HG02678 (cell line): ENCODE measurements around the gene IL2RG.
A peak's percentile ranks its signal among the peaks of the same experiment; 100 is the strongest.

Experiments used
- ATAC-seq: cut with Tn5 transposase; IDR thresholded peaks from one replicate; pipeline ENCODE4 v1.9.1; 2021; ENCODE audit warnings: mild to moderate bottlenecking, moderate library complexity; ENCODE audit not compliant: unreplicated experiment

IL2RG gene

GRCh38 chrX:71109051-71109450 lies 2.3 kb downstream of the IL2RG start:
- no peak for ATAC-seq

- ATAC-seq = no peak
These were observed 3.5 kb downstream of the IL2RG start for GRCh38 chrX:71107762-71108360.

- ATAC-seq = no peak
These were observed 4.1 kb downstream of the IL2RG start for GRCh38 chrX:71107245-71107644.

- ATAC-seq = no peak
These were observed 5.0 kb downstream of the IL2RG start, which contains the start of gene CXorf65 for GRCh38 chrX:71106427-71106826. TSS of gene CXorf65 (minus strand) at chrX:71106740. CDS start at chrX:71106556, 184 bp downstream.

GRCh38 chrX:71105628-71106027 lies 5.7 kb downstream of the IL2RG start:
- ATAC-seq = no peak

GRCh38 chrX:71103110-71103983 lies 8.0 kb downstream of the IL2RG start:
- ATAC-seq = peak; percentile 52

- ATAC-seq = no peak
These were observed 9.1 kb downstream of the IL2RG start for GRCh38 chrX:71102292-71102691.

GRCh38 chrX:71100581-71101505 lies 10.5 kb downstream of the IL2RG start:
- ATAC-seq = no peak

GRCh38 chrX:71099736-71100135 lies 11.6 kb downstream of the IL2RG start:
- no peak for ATAC-seq

- no peak for ATAC-seq
These were observed 12.3 kb downstream of the IL2RG start for GRCh38 chrX:71098951-71099506.

GRCh38 chrX:71098302-71098701 lies 13.1 kb downstream of the IL2RG start:
- no peak for ATAC-seq

GRCh38 chrX:71096760-71097032 lies 14.7 kb downstream of the IL2RG start:
- no peak for ATAC-seq

GRCh38 chrX:71095981-71096759 lies 15.2 kb downstream of the IL2RG start:
- peak; percentile 15 for ATAC-seq

GRCh38 chrX:71095555-71095980 lies 15.8 kb downstream of the IL2RG start, which contains the start of gene FOXO4:
TSS of gene FOXO4 (plus strand) at chrX:71095851. CDS start at chrX:71096529, 678 bp downstream.
- ATAC-seq = peak; percentile 94

- ATAC-seq = no peak
These were observed 16.3 kb downstream of the IL2RG start for GRCh38 chrX:71095033-71095432.

GRCh38 chrX:71091263-71091662 lies 20.1 kb downstream of the IL2RG start:
- no peak for ATAC-seq

- no peak for ATAC-seq
These were observed 25.5 kb downstream of the IL2RG start for GRCh38 chrX:71085900-71086299.

- ATAC-seq = no peak
These were observed 28.6 kb downstream of the IL2RG start for GRCh38 chrX:71082822-71083221.

- no peak for ATAC-seq
These were observed 29.2 kb downstream of the IL2RG start for GRCh38 chrX:71082124-71082647.
